ENCODE measurements around the gene FIBP.
"Not testable (repeated sequence)": the region's sequence is repeated elsewhere in the genome, so short reads cannot be mapped to it uniquely, and the experiment has no call there.

Gene FIBP

DNA sequence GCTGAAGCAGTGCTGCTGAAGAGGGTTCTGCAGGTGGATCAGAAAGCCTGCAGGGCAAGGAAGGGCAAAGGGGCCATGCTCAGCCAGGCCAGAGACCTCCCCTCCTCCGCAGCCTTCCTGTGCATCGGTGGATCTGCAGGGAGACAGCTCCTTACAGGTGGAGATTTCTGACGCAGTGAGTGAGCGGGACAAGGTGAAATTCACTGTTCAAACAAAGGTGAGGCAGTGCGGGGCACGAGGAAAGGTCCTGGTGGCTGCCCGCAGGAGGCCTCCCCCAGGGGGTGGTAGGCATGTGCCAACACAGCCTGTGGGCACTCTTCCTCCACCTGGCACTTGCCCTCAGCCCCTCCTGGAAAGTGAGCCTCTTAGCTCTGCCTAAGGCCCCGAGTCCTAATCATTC, 38.9 kb downstream of the FIBP start:
- Histone ChIP-seq H3K4me3 (IDR thresholded peaks at IDR 0.05; ENCODE audit: insufficient read depth, low read depth, low read length) (no peak overlapping the region), H4K20me1 (ENCODE audit: insufficient read depth) (no peaks in the 10 kb centered on the region), H3K4me2 (no peak overlapping the region), H2AFZ (ENCODE audit: low read depth) (no peak overlapping the region), H3K9ac (no peak overlapping the region), H3K27ac (no peak overlapping the region), H3K79me2 (ENCODE audit: insufficient read depth, low read depth) (peaks cover 1% of the 10 kb centered on the region; the same call in 1 of the 2 replicates), H3K27me3 (ENCODE audit: insufficient read depth, low read depth) (no peaks in the 10 kb centered on the region), H3K36me3 (ENCODE audit: insufficient read depth) (no peaks in the 10 kb centered on the region; the same call in 1 of the 2 replicates), H3K4me1 (ENCODE audit: low read depth, poor library complexity, severe bottlenecking) (no peaks in the 10 kb centered on the region)
- TF ChIP-seq, protein P1, sequence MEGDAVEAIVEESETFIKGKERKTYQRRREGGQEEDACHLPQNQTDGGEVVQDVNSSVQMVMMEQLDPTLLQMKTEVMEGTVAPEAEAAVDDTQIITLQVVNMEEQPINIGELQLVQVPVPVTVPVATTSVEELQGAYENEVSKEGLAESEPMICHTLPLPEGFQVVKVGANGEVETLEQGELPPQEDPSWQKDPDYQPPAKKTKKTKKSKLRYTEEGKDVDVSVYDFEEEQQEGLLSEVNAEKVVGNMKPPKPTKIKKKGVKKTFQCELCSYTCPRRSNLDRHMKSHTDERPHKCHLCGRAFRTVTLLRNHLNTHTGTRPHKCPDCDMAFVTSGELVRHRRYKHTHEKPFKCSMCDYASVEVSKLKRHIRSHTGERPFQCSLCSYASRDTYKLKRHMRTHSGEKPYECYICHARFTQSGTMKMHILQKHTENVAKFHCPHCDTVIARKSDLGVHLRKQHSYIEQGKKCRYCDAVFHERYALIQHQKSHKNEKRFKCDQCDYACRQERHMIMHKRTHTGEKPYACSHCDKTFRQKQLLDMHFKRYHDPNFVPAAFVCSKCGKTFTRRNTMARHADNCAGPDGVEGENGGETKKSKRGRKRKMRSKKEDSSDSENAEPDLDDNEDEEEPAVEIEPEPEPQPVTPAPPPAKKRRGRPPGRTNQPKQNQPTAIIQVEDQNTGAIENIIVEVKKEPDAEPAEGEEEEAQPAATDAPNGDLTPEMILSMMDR (conservative IDR thresholded peaks at IDR 0.05; ENCODE audit: low read depth, low read length) = no peak

DNA sequence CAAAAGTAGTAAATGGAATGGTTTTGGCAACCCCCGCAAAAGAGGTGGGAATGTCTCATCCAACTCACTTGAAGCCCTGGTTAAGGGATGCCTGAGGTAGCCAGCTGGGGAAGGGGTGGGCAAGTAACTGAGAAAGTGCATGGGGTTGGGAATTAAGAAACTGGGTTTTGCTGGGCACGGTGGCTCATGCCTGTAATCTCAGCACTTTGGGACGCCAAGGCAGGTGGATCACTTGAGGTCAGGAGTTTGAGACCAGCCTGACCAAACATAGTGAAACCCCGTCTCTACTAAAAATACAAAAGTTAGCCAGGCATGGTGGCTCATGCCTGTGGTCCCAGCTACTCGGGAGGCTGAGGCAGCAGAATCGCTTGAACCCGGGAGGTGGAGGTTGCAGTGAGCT, 39.6 kb downstream of the FIBP start:
- H3K79me2 ChIP-seq (ENCODE audit: insufficient read depth, low read depth); H3K36me3 ChIP-seq (ENCODE audit: insufficient read depth); H3K9ac ChIP-seq; H3K27ac ChIP-seq; H4K20me1 ChIP-seq (ENCODE audit: insufficient read depth); H3K4me1 ChIP-seq (ENCODE audit: low read depth, poor library complexity, severe bottlenecking); H3K4me3 ChIP-seq (IDR thresholded peaks at IDR 0.05; ENCODE audit: insufficient read depth, low read depth, low read length); H3K27me3 ChIP-seq (ENCODE audit: insufficient read depth, low read depth); H2AFZ ChIP-seq (ENCODE audit: low read depth); H3K4me2 ChIP-seq: not testable (repeated sequence)

DNA sequence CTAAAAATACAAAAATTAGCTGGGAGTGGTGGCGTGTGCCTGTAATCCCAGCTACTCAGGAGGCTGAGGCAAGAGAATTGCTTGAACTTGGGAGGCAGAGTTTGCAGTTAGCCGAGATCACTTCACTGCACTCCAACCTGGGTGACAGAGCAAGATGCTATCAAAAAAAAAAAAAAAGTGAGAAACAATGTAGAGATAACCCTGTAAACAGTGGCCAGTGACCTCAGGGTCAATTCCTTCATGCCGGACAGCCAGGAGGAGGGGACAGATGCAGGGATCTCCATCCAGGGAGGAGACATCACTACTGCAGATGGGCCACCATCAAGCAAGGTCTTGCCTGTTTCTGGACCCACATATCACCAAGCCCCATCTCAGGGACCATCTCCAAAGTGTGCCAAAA, 40.5 kb downstream of the FIBP start:
- H4K20me1 ChIP-seq (ENCODE audit: insufficient read depth) = no peaks in the 10 kb centered on the region
- no peaks in the 10 kb centered on the region for H3K4me1 ChIP-seq (ENCODE audit: low read depth, poor library complexity, severe bottlenecking)
- no peaks in the 10 kb centered on the region for H3K27me3 ChIP-seq (ENCODE audit: insufficient read depth, low read depth)
- no peak overlapping the region for H3K4me2 ChIP-seq
- no peak overlapping the region for H2AFZ ChIP-seq (ENCODE audit: low read depth)
- no peaks in the 10 kb centered on the region for H3K79me2 ChIP-seq (ENCODE audit: insufficient read depth, low read depth)
- no peak overlapping the region for H3K4me3 ChIP-seq (IDR thresholded peaks at IDR 0.05; ENCODE audit: insufficient read depth, low read depth, low read length)
- no peak overlapping the region for H3K27ac ChIP-seq
- no peaks in the 10 kb centered on the region for H3K36me3 ChIP-seq (ENCODE audit: insufficient read depth)
- H3K9ac ChIP-seq = no peak overlapping the region
- TF ChIP-seq, protein P1 (conservative IDR thresholded peaks at IDR 0.05; ENCODE audit: low read depth, low read length) = no peak

DNA sequence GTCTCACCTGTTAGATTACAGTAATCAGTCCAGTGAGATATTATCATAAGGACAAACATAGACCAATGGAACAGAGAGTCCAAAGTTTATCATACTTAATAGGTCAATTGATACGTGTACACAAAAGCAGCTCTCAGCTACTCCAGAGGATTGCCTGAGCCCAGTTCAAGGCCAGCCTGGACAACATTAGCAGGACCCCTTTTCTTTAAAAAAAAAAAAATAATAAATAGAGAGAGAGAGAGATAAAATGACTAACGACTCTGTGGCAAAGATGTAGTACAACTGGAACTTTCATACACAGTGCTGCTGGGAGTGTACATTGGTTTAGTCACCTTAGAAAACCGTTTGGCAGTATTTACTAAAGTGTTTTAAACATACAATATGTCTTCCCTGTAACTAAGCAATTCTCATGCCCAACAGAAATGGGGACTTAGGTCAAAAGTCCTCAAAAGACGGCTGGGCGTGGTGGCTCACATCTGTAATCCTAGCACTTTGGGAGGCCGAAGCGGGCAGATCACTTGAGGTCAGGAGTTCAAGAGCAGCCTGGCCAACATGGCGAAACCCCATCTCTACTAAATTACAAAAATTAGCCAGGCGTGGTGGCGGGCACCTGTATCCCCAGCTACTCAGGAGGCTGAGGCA, 43.9 kb downstream of the FIBP start:
- TF ChIP-seq, protein P1 (conservative IDR thresholded peaks at IDR 0.05; ENCODE audit: low read depth, low read length) = no peak
- no peak overlapping the region for H3K4me3 ChIP-seq (IDR thresholded peaks at IDR 0.05; ENCODE audit: insufficient read depth, low read depth, low read length)
- no peak overlapping the region for H3K27ac ChIP-seq
- H4K20me1 ChIP-seq (ENCODE audit: insufficient read depth) = no peaks in the 10 kb centered on the region
- no peaks in the 10 kb centered on the region for H3K4me1 ChIP-seq (ENCODE audit: low read depth, poor library complexity, severe bottlenecking)
- H3K36me3 ChIP-seq (ENCODE audit: insufficient read depth) = no peaks in the 10 kb centered on the region
- H2AFZ ChIP-seq (ENCODE audit: low read depth) = no peak overlapping the region
- H3K27me3 ChIP-seq (ENCODE audit: insufficient read depth, low read depth) = no peaks in the 10 kb centered on the region
- H3K9ac ChIP-seq = no peak overlapping the region
- H3K4me2 ChIP-seq = no peak overlapping the region
- no peaks in the 10 kb centered on the region for H3K79me2 ChIP-seq (ENCODE audit: insufficient read depth, low read depth)

DNA sequence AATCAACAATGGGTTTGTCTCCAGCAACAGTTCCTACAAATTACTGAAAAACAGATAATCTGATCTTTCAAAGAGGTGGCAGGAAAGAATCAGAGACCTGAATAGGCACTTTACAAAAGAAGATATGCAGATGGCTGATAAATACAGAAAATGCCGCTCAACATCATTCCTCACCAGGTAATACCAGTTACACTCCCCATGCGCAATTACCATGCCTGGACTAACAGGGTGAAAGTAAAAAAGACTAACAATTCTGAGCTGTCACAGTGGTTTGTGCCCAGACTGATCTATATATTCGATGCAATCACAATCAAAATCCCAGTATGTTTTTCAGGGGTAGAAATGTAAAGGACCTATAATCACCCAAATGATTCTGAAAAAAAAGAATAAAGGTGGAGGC, 44.5 kb downstream of the FIBP start:
- no peaks in the 10 kb centered on the region for H3K79me2 ChIP-seq (ENCODE audit: insufficient read depth, low read depth)
- H3K4me3 ChIP-seq (IDR thresholded peaks at IDR 0.05; ENCODE audit: insufficient read depth, low read depth, low read length) = no peak overlapping the region
- H3K27me3 ChIP-seq (ENCODE audit: insufficient read depth, low read depth) = no peaks in the 10 kb centered on the region
- no peak overlapping the region for H3K9ac ChIP-seq
- TF ChIP-seq, protein P1 (conservative IDR thresholded peaks at IDR 0.05; ENCODE audit: low read depth, low read length) = no peak
- H2AFZ ChIP-seq (ENCODE audit: low read depth) = no peak overlapping the region
- H3K36me3 ChIP-seq (ENCODE audit: insufficient read depth) = no peaks in the 10 kb centered on the region
- no peak overlapping the region for H3K27ac ChIP-seq
- no peaks in the 10 kb centered on the region for H3K4me1 ChIP-seq (ENCODE audit: low read depth, poor library complexity, severe bottlenecking)
- H3K4me2 ChIP-seq = no peak overlapping the region
- H4K20me1 ChIP-seq (ENCODE audit: insufficient read depth) = no peaks in the 10 kb centered on the region

Measured in KMS-11 (cell line).